A549 (cell line): ENCODE results near the gene SAPCD2. TPM values are rescaled to one million over a fixed set of nuclear protein-coding genes. Genes with fewer than 3 reads are reported as not detected.

Experiments
- ATAC-seq, 2 experiments: fragments of 200-7000 bp in 1 of 2; fragments of >200 bp in 1 of 2; cut with Nextera tagmentation in 1 of 2; cut with Tn5 transposase in 1 of 2; 3 replicates each; pipeline versions ENCODE4 v1.8.0 to v1.9.1; 2018 to 2020; ENCODE audit warnings: mild to moderate bottlenecking in 1 of 2, moderate library complexity in 1 of 2
- CTCF ChIA-PET: fragments of 300-600 bp; sonication (Branson Sonifier 250); formaldehyde crosslinking; extraction: SDS; loops from one replicate; lab custom pipeline; 2021; ENCODE audit warnings: antibody characterized with exemption, inconsistent platforms; lab: Yijun Ruan, JAX
- POLR2A ChIA-PET: fragments of 350-600 bp; formaldehyde crosslinking; extraction: SDS; loops from one replicate; lab custom pipeline; 2021; ENCODE audit warnings: antibody characterized with exemption, inconsistent platforms; lab: Yijun Ruan, JAX
- DNase-seq, 2 experiments: peaks; one replicate each; pipeline versions ENCODE4 v3.0.0 to v3.0.0-alpha.2; 2011 to 2016; ENCODE audit warnings: low read depth in 1 of 2, low spot score in 1 of 2
- FAIRE-seq: peaks from 2 replicates; lab custom pipeline; 2011; peaks lifted over from hg19 to GRCh38; lab: Jason Lieb, UNC
- H3K27ac ChIP-seq, 2 experiments: fragments of >200 bp; sonication (Bioruptor Twin); formaldehyde crosslinking; 3 replicates each; pipeline ENCODE4 v1.5.1; 2016 to 2017
- H3K4me1 ChIP-seq: fragments of >200 bp; sonication (Bioruptor Twin); formaldehyde crosslinking; 3 replicates; pipeline ENCODE4 v1.6.1; 2016
- H3K4me2 ChIP-seq: fragments of >200 bp; sonication (Bioruptor Twin); formaldehyde crosslinking; 3 replicates; pipeline ENCODE4 v1.6.1; 2016
- H3K4me3 ChIP-seq: fragments of >200 bp; sonication (Bioruptor Twin); formaldehyde crosslinking; 3 replicates; pipeline ENCODE4 v1.5.1; 2016
- H3K9me3 ChIP-seq: fragments of >200 bp; sonication (Bioruptor Twin); formaldehyde crosslinking; 3 replicates; pipeline ENCODE4 v1.6.1; 2016
- ATOH8 ChIP-seq: fragments of 250-450 bp; sonication (Bioruptor Pico); IDR thresholded peaks from 2 replicates; pipeline ENCODE4 v1.5.0; 2020; ENCODE audit warnings: low read depth, mild to moderate bottlenecking, moderate library complexity
- CHD2 ChIP-seq: fragments of 150-350 bp; IDR thresholded peaks from 2 replicates; pipeline ENCODE4 v1.6.1; 2014; ENCODE audit warnings: low read length; ENCODE audit not compliant: partially characterized antibody
- CTCF ChIP-seq: fragments of >200 bp; sonication (Bioruptor Twin); formaldehyde crosslinking; IDR thresholded peaks from 3 replicates; pipeline ENCODE4 v1.5.1; 2016
- E2F6 ChIP-seq: IDR thresholded peaks from 2 replicates; pipeline ENCODE4 v1.6.1; 2012; ENCODE audit warnings: low read depth, borderline replicate concordance
- ELK1 ChIP-seq: fragments of 150-350 bp; IDR thresholded peaks from 2 replicates; pipeline ENCODE4 v1.6.1; 2014; ENCODE audit warnings: low read depth, mild to moderate bottlenecking, low read length
- ESRRA ChIP-seq: fragments of 150-350 bp; IDR thresholded peaks from 2 replicates; pipeline ENCODE4 v1.6.1; 2014; ENCODE audit warnings: mild to moderate bottlenecking, low read length, borderline replicate concordance
- HES2 ChIP-seq: fragments of >200 bp; sonication (Bioruptor Twin); formaldehyde crosslinking; IDR thresholded peaks from 2 replicates; pipeline ENCODE4 v1.6.1; 2016
- HEYL ChIP-seq: fragments of 250-450 bp; sonication (Bioruptor Pico); IDR thresholded peaks from 2 replicates; pipeline ENCODE4 v1.8.0; 2021; ENCODE audit warnings: mild to moderate bottlenecking, moderate library complexity
- HOXA7 ChIP-seq: fragments of 250-450 bp; sonication (Bioruptor Pico); IDR thresholded peaks from 2 replicates; pipeline ENCODE4 v1.5.0; 2020; ENCODE audit warnings: mild to moderate bottlenecking, moderate library complexity
- JUN ChIP-seq, 2 experiments: fragments of >200 bp; sonication (Bioruptor Twin); formaldehyde crosslinking; IDR thresholded peaks; 2 replicates in 1 of 2; 3 replicates in 1 of 2; pipeline ENCODE4 v1.6.1; 2016 to 2017
- MAZ ChIP-seq: fragments of 150-350 bp; IDR thresholded peaks from 2 replicates; pipeline ENCODE4 v1.6.1; 2014; ENCODE audit warnings: antibody characterized with exemption, low read depth, low read length, borderline replicate concordance
- PBX3 ChIP-seq: IDR thresholded peaks from 2 replicates; pipeline ENCODE4 v1.6.1; 2012
- PHF8 ChIP-seq: fragments of 200-600 bp; sonication (generic); IDR thresholded peaks from 2 replicates; pipeline ENCODE4 v1.6.1; 2016; ENCODE audit warnings: low read depth, mild to moderate bottlenecking, antibody characterized with exemption, moderate library complexity, borderline replicate concordance
- RAD21 ChIP-seq, 2 experiments: fragments of >200 bp in 1 of 2; sonication (Bioruptor Twin) in 1 of 2; formaldehyde crosslinking in 1 of 2; IDR thresholded peaks in 1 of 2; conservative IDR thresholded peaks in 1 of 2; 2 replicates in 1 of 2; 3 replicates in 1 of 2; pipeline ENCODE4 v1.6.1; 2012 to 2018; ENCODE audit warnings: inconsistent platforms in 1 of 2
- RCOR1 ChIP-seq: fragments of 150-350 bp; IDR thresholded peaks from 2 replicates; pipeline ENCODE4 v1.6.1; 2014; ENCODE audit warnings: antibody characterized with exemption, low read length, low read depth
- RFX5 ChIP-seq: fragments of 450-650 bp; IDR thresholded peaks from 2 replicates; pipeline ENCODE4 v1.7.1; 2014; ENCODE audit warnings: antibody characterized with exemption, mild to moderate bottlenecking, moderate library complexity
- ZNF302 ChIP-seq: fragments of 250-450 bp; sonication (Bioruptor Pico); IDR thresholded peaks from 2 replicates; pipeline ENCODE4 v1.9.0; 2021; ENCODE audit warnings: inconsistent platforms, mild to moderate bottlenecking, moderate library complexity
- ZSCAN20 ChIP-seq: fragments of 250-450 bp; sonication (Bioruptor Pico); IDR thresholded peaks from 2 replicates; pipeline ENCODE4 v1.8.0; 2022; ENCODE audit warnings: mild to moderate bottlenecking, moderate library complexity
- WGBS: methylation state at CpG from one replicate; pipeline ENCODE4 v1.1.6; 2017; ENCODE audit errors: missing lambda C conversion rate; 5-methylcytosine and 5-hydroxymethylcytosine counted together
- polyA plus RNA-seq, 4 experiments: library from polyadenylated mRNA; depleted of rRNA in 3 of 4; stranded (reverse); fragments of >200 nt; fragmentation: RNase III in 1 of 4; extraction: RNeasy Plus Mini Kit Qiagen cat#74134 plus additional on column Dnase treatment in 1 of 4; gene quantifications; 2 replicates in 3 of 4; 3 replicates in 1 of 4; pipeline ENCODE4 v1.2.3, GENCODE V29; 2011 to 2017

Gene SAPCD2
- polyA plus RNA-seq, 2 of the 4 experiments (the other 2 are of a cell fraction), result 6.9 to 14.6 TPM

GRCh38 chr9:137106662-137107250, 36.4 kb upstream of the SAPCD2 start:
- CTCF ChIA-PET, result interaction anchor here (0.9 to 5.9 kb wide), 11 partner anchors 11 to 130 kb away, joined by 4 to 39 read pairs (median 9); partner anchors contain the start of genes MAN1B1, NPDC1 and RNF224
- FAIRE-seq (no peak), ATAC-seq (no peak), DNase-seq (no peak)
- peaks cover 7% of the 10 kb centered on the region for H3K9me3 ChIP-seq
- POLR2A ChIA-PET, result interaction anchor here (1.5 kb wide), 1 partner anchor 20 kb away, joined by 4 read pairs; the partner anchor contains the start of gene MAN1B1
- H3K4me2 ChIP-seq, result no peak overlapping the region
- 92% methylated on average over 10 of the region's 27 CpGs for WGBS
- no peaks in the 10 kb centered on the region for H3K4me1 ChIP-seq
- H3K4me3 ChIP-seq, result no peak overlapping the region
- TF ChIP-seq ZNF302 (CRISPR knock-in tag) (no peak), PBX3 (no peak), RFX5 (no peak), ZSCAN20 (CRISPR knock-in tag) (no peak), MAZ (no peak)
- H3K27ac ChIP-seq, result no peak overlapping the region

- TF ChIP-seq HEYL (CRISPR knock-in tag) (no peak), E2F6 (no peak), HES2 (no peak), HOXA7 (no peak), ESRRA (no peak), JUN (IDR thresholded peaks at IDR 0.05) (no peak), PHF8 (no peak), ATOH8 (CRISPR knock-in tag) (no peak), CTCF (no peak), RCOR1 (no peak), ELK1 (no peak), RAD21 (conservative IDR thresholded peaks at IDR 0.05 in 1 of 2, IDR thresholded peaks at IDR 0.05 in 1 of 2) (no peak), CHD2 (no peak)
- DNase-seq (no peak), FAIRE-seq (no peak), ATAC-seq (no peak; a peak in 1 of 6 replicates)
- ChIA-PET POLR2A (interaction anchor here (0.6 to 1.5 kb wide), 2 partner anchors 19 to 146 kb away, joined by 3 to 4 read pairs; partner anchors contain the start of gene MAN1B1), CTCF (interaction anchor here (0.7 to 5.9 kb wide), 13 partner anchors 8 to 131 kb away, joined by 3 to 39 read pairs (median 5); partner anchors contain the start of genes MAN1B1 and NPDC1)
- 95% methylated on average over 17 of the region's 31 CpGs for WGBS
- Histone ChIP-seq H3K4me1 (no peaks in the 10 kb centered on the region), H3K9me3 (peaks cover 7% of the 10 kb centered on the region), H3K4me3 (no peak overlapping the region), H3K27ac (no peak overlapping the region), H3K4me2 (no peak overlapping the region)
Measured at GRCh38 chr9:137105814-137106661, 35.7 kb upstream of the SAPCD2 start.
